Fibroblast of pulmonary artery (primary cell): ENCODE results near the gene SGSM2.

Experiments
- DNase-seq: peaks from one replicate; pipeline ENCODE4 v3.0.0-alpha.2; 2010; ENCODE audit warnings: low read depth
- H3K4me3 ChIP-seq: replicated peaks from 2 replicates; pipeline ENCODE4 v1.5.1; 2011; ENCODE audit warnings: low read depth, mild to moderate bottlenecking, control low read depth, low read length, moderate library complexity
- CTCF ChIP-seq: IDR thresholded peaks from 2 replicates; pipeline ENCODE4 v1.5.1; 2011; ENCODE audit warnings: mild to moderate bottlenecking, control low read depth, low read length, inconsistent platforms; ENCODE audit errors: missing control alignments

The SGSM2 gene

DNA sequence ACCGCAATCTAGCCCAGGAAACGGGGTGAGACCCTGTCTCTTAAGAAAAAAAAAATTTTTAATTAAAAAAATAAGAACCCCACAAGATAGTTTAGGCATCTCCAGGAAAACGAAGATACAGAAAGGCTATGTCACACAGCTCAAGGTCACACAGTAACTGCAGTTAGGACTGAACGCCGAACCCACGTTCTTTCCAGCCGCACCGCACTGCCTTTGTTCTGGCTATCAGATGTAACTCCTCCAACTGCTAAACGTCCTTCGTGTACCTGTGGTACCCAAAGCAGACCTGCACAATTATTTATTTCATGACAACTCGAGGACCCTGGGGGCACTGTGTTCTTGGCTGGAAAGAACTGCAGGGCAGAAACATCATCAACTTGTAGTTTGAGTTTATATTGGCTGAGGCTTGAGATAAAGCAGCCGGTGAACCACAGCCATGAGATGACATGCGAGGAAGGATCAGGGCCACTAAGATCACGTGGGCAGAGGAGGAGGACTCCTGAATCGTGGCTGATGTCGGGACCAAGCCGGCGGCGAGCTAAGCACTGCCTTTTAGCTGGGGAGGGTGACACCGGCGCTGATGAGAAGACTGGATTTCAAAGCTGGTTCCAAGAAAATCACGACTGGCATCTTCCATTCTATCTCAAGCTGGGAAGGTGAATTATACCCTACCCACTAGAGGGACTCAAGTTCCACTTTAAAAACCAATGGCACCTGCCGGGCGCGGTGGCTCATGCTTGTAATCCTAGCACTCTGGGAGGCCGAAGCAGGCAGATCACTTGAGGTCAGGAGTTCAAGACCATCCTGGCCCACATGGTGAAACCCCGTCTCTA, 84.2 kb downstream of the SGSM2 start:
- no peak for DNase-seq
- TF ChIP-seq CTCF = no peak
- no peak overlapping the region for H3K4me3 ChIP-seq

GRCh38 chr17:2423271-2423670, 86.0 kb downstream of the SGSM2 start:
- DNase-seq = no peak
- no peak overlapping the region for H3K4me3 ChIP-seq
- no peak for TF ChIP-seq CTCF

DNA sequence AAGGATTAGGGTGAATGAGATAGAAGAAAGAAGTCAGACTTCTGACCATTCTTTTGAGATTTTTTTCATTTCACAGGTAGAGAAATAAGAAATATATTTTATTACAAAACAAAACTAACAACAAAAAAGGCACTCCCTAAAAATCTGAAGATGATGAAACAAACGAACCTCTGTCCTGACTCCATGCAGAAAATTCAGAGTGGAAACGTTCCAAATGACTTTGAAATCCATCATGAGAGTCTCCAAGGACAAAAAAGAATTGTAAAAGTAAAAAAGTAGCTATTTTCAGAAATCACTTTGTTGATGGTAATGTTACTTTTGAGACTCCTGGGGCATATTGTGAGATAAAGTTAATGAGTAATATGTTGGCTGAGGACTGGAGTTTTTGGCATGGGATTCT, 89.9 kb downstream of the SGSM2 start:
- DNase-seq = no peak
- no peak for TF ChIP-seq CTCF
- H3K4me3 ChIP-seq = no peak overlapping the region

DNA sequence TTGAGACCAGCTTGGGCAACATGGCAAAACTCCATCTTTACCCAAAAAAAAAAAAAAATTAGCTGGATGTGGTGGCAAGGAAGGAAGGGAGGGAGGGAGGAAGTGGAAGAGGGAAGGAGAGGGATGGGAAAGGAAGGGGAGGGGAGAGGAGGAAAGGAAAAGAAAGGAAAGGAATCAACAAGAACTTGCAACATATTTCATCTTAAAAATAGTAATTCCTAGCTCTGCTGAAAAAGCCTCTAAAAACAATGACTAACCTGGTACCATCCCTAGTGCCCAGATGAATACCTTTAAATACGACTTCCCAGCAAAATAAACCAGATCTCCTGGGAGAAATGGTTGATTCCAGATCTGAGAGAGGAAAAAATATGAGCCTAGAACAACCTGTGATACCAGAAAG, 90.6 kb downstream of the SGSM2 start:
- no peak for TF ChIP-seq CTCF
- no peak for DNase-seq
- H3K4me3 ChIP-seq = no peak overlapping the region
